Inflammatory macrophage treated with lipopolysaccharide for 4 hours (primary cell): ENCODE data around the gene SCT.
A peak's percentile ranks its signal among the peaks of the same experiment; 100 is the strongest.

Experiments
- DNase-seq: peaks from one replicate; pipeline ENCODE4 v3.0.0-alpha.2; 2020

Gene SCT

DNA sequence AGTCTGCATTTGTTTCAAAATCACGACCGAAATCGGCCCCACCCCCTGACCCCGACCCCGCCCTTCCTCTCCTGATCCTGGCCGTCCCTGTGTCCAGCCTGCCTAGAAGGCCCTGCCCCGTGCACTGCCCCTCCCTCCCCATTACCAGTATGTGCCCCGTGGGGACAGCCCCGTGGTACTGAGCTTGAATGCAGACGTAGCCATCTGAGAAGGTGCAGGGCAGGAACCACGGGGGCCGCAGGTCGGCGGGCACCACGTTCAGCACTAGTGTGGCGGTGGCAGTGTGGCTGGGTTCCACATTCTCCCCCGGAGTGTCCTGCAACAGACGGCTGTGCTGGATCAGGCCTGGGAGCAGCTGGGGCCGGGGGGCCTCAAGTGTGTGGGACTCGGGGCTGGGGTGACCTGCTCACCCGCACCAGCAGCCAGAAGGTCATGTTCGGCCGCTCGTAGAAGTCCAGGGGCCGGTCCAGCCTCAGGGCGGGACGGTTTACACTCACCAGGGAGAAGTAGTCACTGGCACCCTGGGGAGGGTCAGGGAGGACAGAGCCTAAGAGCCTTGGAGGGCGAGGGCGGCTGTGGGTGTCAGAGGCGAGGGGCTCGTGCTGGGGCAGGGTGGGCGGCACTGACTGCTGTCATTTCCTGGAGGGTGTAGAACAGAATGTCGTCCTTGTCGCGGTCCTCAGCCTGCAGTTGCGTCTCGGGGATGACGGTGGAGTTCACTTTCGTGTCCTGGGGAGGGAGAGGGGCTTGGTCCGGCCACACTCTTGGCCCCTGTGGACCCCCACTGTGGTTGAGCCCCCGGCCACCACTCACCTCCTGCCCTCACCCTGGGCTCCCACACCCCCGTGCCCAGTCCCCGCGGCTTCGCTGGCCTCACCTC is 5.8 kb downstream of the SCT start:
- peak; percentile 46 for DNase-seq

DNA sequence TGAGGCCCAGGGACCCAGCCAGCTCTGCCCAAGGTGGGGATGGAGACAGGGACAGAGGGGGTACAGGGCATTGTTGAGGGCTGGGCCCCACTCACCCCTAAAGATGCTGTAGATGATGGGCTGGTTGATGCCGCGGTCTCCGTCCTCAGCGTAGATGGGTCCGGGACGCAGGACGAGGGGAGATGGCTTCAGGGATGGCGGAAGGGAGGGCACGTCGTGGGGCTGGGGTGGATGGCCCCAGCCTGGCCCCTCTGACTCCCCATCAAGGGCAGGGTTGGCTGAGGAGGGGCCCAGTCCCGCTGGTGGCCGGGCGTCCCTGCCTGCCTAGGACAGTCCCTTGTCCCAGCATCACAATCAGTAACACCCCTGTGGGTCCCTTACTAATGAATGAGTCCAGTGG is 6.8 kb downstream of the SCT start:
- DNase-seq: no peak

DNA sequence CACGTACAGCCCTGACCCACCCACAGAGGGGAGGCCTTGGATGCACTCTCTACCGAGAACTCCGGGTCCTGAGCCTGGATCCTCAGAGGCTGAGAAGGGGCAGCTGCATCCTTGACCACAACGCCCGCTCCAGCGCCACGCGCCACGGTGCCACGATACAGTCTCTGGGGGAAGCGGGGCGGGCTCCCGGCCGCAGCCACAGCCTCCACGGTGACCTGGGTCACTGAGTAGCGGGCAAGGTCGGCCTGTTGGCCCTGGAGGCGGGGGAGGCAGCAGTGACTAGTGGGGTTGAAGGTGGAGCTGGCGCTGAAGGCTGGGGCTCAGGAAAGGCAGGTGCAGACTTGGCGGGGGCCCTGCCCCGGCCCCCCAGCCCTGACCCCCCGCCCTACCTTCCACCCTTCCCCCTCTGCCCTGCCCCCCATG is 7.3 kb downstream of the SCT start:
- DNase-seq: no peak

DNA sequence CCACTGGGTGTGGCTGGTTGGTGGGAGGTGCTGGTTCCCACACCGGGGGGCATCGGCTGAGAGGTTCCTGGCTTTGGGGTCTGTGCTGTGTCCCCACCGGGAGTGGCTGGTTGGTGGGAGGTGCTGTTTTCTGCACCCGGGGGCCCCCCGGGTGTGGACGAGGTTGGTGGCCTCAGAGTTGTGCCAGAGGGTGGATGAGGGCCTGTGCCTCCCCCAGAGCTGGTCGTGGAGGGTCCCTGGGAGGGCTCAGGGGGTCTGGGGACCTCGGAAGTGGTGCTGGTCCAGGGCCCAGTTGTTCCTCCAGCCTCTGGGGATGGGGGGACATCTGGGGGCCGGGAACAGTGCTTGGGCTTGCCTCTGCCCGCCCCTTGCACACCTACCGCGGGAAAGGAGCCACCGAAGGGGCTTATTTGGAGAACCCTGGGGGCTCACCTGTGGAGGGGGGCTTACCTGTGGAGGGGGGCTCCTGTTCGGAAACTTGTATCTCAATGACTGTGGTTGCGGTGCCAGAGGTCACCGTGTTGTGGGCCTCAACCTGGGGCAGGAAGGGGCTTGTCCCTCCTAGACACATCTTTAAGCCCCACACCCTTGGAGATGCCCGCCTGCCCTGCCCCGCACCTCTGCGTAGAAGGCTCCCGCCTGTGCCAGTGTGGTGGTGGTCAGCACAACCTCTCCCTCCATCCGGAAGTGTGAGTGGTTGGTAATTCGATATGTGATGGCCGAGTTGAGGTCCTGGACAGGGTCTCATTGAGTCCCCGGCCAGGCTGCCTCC is 7.9 kb downstream of the SCT start:
- no peak for DNase-seq

GRCh38 chr11:617912-618682 is 8.9 kb downstream of the SCT start:
- DNase-seq: no peak

- DNase-seq: no peak
Observed at GRCh38 chr11:617199-617911, 9.6 kb downstream of the SCT start.

GRCh38 chr11:616320-617198 is 10.4 kb downstream of the SCT start:
- DNase-seq: no peak

- DNase-seq: peak; percentile 99
Observed at GRCh38 chr11:615504-616319, 11.3 kb downstream of the SCT start, which contains the start of gene IRF7. TSS of gene IRF7 (minus strand) at chr11:615950. CDS start at chr11:615364, 586 bp downstream.

- no peak for DNase-seq
Observed at GRCh38 chr11:614623-615503, 12.1 kb downstream of the SCT start.

GRCh38 chr11:614021-614622 is 12.9 kb downstream of the SCT start:
- DNase-seq: no peak

GRCh38 chr11:613369-613968 is 13.5 kb downstream of the SCT start:
- DNase-seq: peak; percentile 79

- DNase-seq: no peak
Observed at GRCh38 chr11:612961-613300, 14.1 kb downstream of the SCT start.

- DNase-seq: peak; percentile 40
Observed at GRCh38 chr11:612201-612960, 14.6 kb downstream of the SCT start.

DNA sequence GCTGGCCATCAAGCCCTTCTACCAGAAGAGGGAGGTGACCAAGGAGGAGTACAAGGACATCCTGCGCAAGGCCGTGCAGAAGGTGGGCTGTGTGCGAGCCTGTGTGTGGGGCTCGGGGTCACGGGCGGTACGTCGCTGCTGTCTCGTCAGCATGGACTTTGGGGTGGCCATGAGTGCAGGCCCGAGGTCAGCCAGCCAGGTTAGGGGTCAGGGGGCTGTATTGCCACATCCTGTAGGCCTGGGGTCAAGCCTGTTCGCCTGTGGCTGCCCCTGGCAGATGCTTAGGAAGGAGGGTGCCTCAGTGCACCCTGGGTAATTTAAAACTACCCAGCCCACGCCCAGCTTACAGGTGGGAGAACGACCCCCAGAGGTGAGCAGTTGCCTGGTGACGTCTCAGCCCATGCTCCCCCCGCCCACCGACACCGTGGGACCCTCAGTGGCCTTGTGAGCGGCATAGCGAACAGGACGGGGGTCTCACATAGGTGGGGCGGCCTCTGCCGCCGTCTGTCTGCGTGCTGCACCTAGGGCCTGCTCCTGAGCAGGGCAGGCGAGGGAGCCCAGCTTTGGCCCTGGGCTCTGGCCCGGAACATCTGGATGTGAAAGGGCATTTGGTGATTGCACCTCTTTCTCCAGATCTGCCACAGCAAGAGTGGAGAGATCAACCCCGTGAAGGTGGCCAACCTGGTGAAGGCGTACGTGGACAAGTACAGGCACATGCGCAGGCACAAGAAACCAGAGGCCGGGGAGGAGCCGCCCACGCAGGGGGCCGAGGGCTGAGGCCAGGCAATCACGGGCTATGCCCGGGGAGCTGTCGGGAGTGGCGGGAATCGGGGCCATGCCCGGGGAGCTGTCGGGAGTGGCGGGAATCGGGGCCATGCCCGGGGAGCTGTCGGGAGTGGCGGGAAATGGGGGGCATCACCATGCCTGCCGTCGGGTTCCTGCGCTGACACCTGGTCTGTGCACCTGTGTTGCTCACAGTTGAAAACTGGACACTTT is 15.7 kb downstream of the SCT start:
- no peak for DNase-seq

DNA sequence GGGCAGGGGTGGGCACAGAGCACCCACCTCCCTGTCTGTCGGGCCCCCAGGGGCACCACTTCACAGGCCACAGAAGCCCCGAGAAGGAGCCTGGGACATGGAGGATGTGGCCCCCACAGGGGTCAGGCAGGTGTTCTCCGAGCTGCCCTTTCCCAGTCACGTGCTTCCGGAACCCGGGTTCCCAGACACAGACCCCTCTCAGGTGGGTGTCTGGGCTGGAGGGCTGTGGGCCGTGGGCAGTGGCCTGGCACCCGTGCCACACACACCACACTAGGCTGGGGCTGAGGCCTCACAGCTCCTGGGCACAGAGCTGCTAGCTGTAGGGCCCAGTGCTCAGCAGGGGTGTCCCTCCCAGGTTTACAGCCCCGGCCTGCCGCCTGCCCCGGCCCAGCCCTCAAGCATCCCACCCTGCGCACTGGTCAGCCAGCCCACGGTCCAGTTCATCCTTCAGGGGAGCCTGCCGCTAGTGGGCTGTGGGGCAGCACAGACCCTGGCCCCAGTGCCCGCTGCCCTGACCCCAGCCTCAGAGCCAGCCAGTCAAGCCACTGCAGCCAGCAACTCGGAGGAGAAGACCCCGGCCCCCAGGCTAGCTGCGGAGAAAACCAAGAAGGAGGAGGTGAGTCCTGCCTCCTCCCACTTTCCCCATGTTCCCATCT is 16.7 kb downstream of the SCT start:
- no peak for DNase-seq

DNA sequence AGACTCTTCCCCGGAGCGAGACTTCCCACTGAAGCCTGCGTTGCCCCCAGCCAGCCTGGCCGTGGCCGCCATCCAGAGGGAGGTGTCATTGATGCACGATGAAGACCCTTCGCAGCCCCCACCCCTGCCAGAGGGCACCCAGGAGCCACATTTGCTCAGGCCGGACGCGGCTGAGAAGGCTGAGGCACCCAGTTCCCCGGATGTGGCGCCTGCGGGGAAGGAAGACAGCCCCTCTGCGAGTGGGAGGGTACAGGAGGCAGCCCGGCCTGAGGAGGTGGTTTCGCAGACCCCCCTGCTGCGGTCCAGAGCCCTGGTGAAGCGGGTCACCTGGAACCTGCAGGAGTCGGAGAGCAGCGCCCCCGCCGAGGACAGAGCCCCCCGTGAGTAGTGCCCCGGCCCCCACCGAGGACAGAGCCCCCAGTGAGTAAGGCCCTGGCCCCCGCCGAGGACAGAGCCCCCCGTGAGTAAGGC is 17.6 kb downstream of the SCT start:
- DNase-seq: no peak
